PFSK-1 (cell line): ENCODE measurements around the gene TNFRSF19.

Experiments
- POLR2AphosphoS5 ChIP-seq: IDR thresholded peaks from 2 replicates; pipeline ENCODE4 v1.6.1; 2012; ENCODE audit warnings: low read depth, mild to moderate bottlenecking, control low read depth, low read length, moderate library complexity
- TAF1 ChIP-seq: IDR thresholded peaks from 2 replicates; pipeline ENCODE4 v1.6.1; 2012; ENCODE audit warnings: low read length, control low read depth, borderline replicate concordance; ENCODE audit not compliant: insufficient read depth

- TF ChIP-seq POLR2AphosphoS5 (no peak), TAF1 (no peak)
Measured at GRCh38 chr13:23583491-23583890, 13.3 kb downstream of the TNFRSF19 start.
